Measurements from ENCODE around the gene HDAC4.

HDAC4 gene

GRCh38 chr2:239252801-239253200 is 148.0 kb downstream of the HDAC4 start:
- no peak for ATAC-seq
- no peak for DNase-seq

- no peak for ATAC-seq
- no peak for DNase-seq
Measured at GRCh38 chr2:239252393-239252792, 148.4 kb downstream of the HDAC4 start.

GRCh38 chr2:239251971-239252370 is 148.8 kb downstream of the HDAC4 start:
- DNase-seq (no peak), ATAC-seq (no peak)

- DNase-seq (no peak), ATAC-seq (no peak)
Measured at GRCh38 chr2:239250216-239251081, 150.4 kb downstream of the HDAC4 start.

GRCh38 chr2:239249776-239250175 is 151.0 kb downstream of the HDAC4 start:
- ATAC-seq, result no peak
- no peak for DNase-seq

- DNase-seq (no peak), ATAC-seq (no peak)
Measured at GRCh38 chr2:239249048-239249447, 151.8 kb downstream of the HDAC4 start.

- peak; percentile 44 for DNase-seq
- peak; percentile 75 for ATAC-seq
Measured at GRCh38 chr2:239247401-239248245, 153.2 kb downstream of the HDAC4 start.

GRCh38 chr2:239246723-239247122 is 154.1 kb downstream of the HDAC4 start:
- DNase-seq, result no peak

GRCh38 chr2:239245872-239246721 is 154.7 kb downstream of the HDAC4 start:
- DNase-seq (no peak), ATAC-seq (no peak)

More at GRCh38 chr2:239246723-239247122, 154.1 kb downstream of the HDAC4 start:
- ATAC-seq, result no peak

GRCh38 chr2:239245107-239245506 is 155.7 kb downstream of the HDAC4 start:
- ATAC-seq, result no peak
- no peak for DNase-seq

- no peak for ATAC-seq
- DNase-seq, result no peak
Measured at GRCh38 chr2:239244625-239245024, 156.2 kb downstream of the HDAC4 start.

GRCh38 chr2:239241431-239241960 is 159.3 kb downstream of the HDAC4 start:
- ATAC-seq, result no peak
- DNase-seq, result no peak

- DNase-seq (no peak), ATAC-seq (no peak)
Measured at GRCh38 chr2:239240414-239240881, 160.4 kb downstream of the HDAC4 start.

- no peak for ATAC-seq
- no peak for DNase-seq
Measured at GRCh38 chr2:239239607-239240413, 161.0 kb downstream of the HDAC4 start.

- ATAC-seq (no peak), DNase-seq (no peak)
Measured at GRCh38 chr2:239238839-239239606, 161.8 kb downstream of the HDAC4 start.

- DNase-seq (no peak), ATAC-seq (no peak)
Measured at GRCh38 chr2:239238381-239238780, 162.4 kb downstream of the HDAC4 start.

- no peak for ATAC-seq
Measured at GRCh38 chr2:239236808-239237205, 164.0 kb downstream of the HDAC4 start.

GRCh38 chr2:239236043-239236807 is 164.6 kb downstream of the HDAC4 start:
- DNase-seq, result no peak

More at GRCh38 chr2:239236808-239237205, 164.0 kb downstream of the HDAC4 start:
- no peak for DNase-seq

GRCh38 chr2:239235311-239235710 is 165.5 kb downstream of the HDAC4 start:
- DNase-seq (no peak), ATAC-seq (no peak)

More at GRCh38 chr2:239236043-239236807, 164.6 kb downstream of the HDAC4 start:
- ATAC-seq, result no peak
